ENCODE measurements around the gene BICD1. TPM values are rescaled to one million over a fixed set of nuclear protein-coding genes. Genes with fewer than 3 reads are reported as not detected.

The BICD1 gene
- total and polyA plus RNA-seq, 2 donors (not counting 3 experiments of a cell fraction or from before 2014, with no cell fraction given): 12.2 to 51.0 TPM

DNA sequence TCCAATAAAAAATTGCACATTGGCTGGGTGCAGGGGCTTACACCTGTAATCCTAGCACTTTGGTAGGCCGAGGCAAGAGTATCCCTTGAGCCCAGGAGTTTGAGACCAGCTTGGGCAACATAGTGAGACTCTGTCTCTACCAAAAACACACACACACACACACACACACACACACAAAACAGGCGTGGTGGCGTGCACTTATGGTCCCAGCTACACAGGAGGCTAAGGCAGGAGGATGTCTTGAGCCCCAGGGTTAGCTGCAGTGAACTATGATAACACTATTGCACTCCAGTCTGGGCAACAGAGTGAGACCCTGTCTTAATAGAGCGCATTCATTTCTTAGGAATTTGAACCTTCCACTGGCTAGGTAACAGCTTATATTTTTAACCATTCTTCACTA, 42.9 kb upstream of the BICD1 start:
- dilution Hi-C loops (cut with MboI; ENCODE audit: extremely low pct_ligation_motif_present, low sequenced_read_pairs): no loop called here
- TF ChIP-seq JUN (IDR thresholded peaks at IDR 0.05; ENCODE audit: borderline replicate concordance, insufficient read depth, insufficient read length, low read depth) (no peak), FOS (IDR thresholded peaks at IDR 0.05; ENCODE audit: borderline replicate concordance, insufficient read depth, low read length) (no peak), GATA2 (IDR thresholded peaks at IDR 0.05; ENCODE audit: insufficient read depth, insufficient read length, low read depth, low read length) (no peak), POLR2A (IDR thresholded peaks at IDR 0.05; ENCODE audit: low read depth, low read length) (no peak), EZH2 (IDR thresholded peaks at IDR 0.05; ENCODE audit: borderline replicate concordance, low read depth, low read length, severe bottlenecking) (no peak), MYC (IDR thresholded peaks at IDR 0.05; ENCODE audit: low read depth, low read length) (no peak), POLR2AphosphoS5 (IDR thresholded peaks at IDR 0.05; ENCODE audit: insufficient read depth, low read depth, low read length) (no peak)
- H3K79me2 ChIP-seq (ENCODE audit: control insufficient read depth, insufficient read depth, low read length): no peaks in the 10 kb centered on the region
- no peak overlapping the region for H3K9ac ChIP-seq (replicated peaks; ENCODE audit: extremely low read depth, insufficient read depth, low read length)
- no peaks in the 10 kb centered on the region for H3K9me3 ChIP-seq (replicated peaks; ENCODE audit: control insufficient read depth, insufficient read depth, low read length)
- FAIRE-seq (no peak), DNase-seq (ENCODE audit: low read depth, low spot score) (no peak)
- ChIA-PET POLR2A (no interaction called here), CTCF (interaction anchor here (1.8 to 4.6 kb wide), 3 partner anchors 42 to 410 kb away, joined by 8 to 90 read pairs (median 11); partner anchors contain the start of gene BICD1)
- peaks cover 4% of the 10 kb centered on the region for H3K4me1 ChIP-seq (ENCODE audit: control insufficient read depth, extremely low read depth, insufficient read depth, low read length)
- H3K9me1 ChIP-seq (replicated peaks; ENCODE audit: control insufficient read depth, extremely low read depth, insufficient read depth, low read length): no peaks in the 10 kb centered on the region
- intact Hi-C loops (cut with micrococcal nuclease): no loop called here
- H3K27me3 ChIP-seq (ENCODE audit: control insufficient read depth in 2 of 2, insufficient read depth in 2 of 2, low read length in 2 of 2): peaks cover 0 to 2% of the 10 kb centered on the region in 2 experiments
- no peaks in the 10 kb centered on the region for H3K36me3 ChIP-seq (ENCODE audit: control insufficient read depth in 2 of 2, extremely low read depth in 1 of 2, insufficient read depth in 2 of 2, low read length in 2 of 2)
- no TSS peak for BruUV-seq (replicated peaks)
- H3K27ac ChIP-seq (ENCODE audit: insufficient read depth, low read depth, low read length): no peak overlapping the region
- H3K4me2 ChIP-seq (ENCODE audit: insufficient read depth, low read length): no peak overlapping the region
- H4K20me1 ChIP-seq (replicated peaks; ENCODE audit: control insufficient read depth, extremely low read depth, insufficient read depth, low read length): no peaks in the 10 kb centered on the region
- H2AFZ ChIP-seq (ENCODE audit: low read depth, low read length): no peak overlapping the region
- no peak overlapping the region for H3K4me3 ChIP-seq (replicated peaks in 1 of 3; ENCODE audit: insufficient read depth in 1 of 3, low read depth in 1 of 3, low read length in 3 of 3)

DNA sequence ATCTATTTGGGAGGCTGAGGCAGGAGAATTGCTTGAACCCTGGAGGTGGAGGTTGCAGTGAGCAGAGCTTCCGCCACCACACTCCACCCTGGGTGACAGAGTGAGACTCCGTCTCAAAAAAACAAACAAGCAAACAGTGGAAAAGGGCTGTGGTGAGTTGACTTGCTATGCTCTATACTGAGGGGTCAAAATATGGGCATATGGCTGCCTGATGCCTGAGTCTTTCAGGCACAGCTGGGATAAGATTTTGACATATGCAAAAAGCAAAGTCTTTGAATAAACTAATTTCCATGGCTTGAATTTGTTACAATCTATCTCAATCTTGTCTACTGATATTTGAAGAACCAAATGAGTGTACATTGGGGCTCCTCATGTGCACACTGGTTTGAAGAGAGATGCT, 40.4 kb upstream of the BICD1 start:
- H3K9ac ChIP-seq (replicated peaks; ENCODE audit: extremely low read depth, insufficient read depth, low read length): no peak overlapping the region
- H3K27me3 ChIP-seq (ENCODE audit: control insufficient read depth in 2 of 2, insufficient read depth in 2 of 2, low read length in 2 of 2): peaks cover 0 to 2% of the 10 kb centered on the region in 2 experiments
- intact Hi-C loops (cut with micrococcal nuclease): no loop called here
- ChIA-PET POLR2A (no interaction called here), CTCF (interaction anchor here (0.6 kb wide), 1 partner anchor 33 kb away, joined by 3 read pairs; no protein-coding TSS in a partner anchor)
- no peak overlapping the region for H3K4me2 ChIP-seq (ENCODE audit: insufficient read depth, low read length)
- BruUV-seq (replicated peaks): no TSS peak
- H4K20me1 ChIP-seq (replicated peaks; ENCODE audit: control insufficient read depth, extremely low read depth, insufficient read depth, low read length): no peaks in the 10 kb centered on the region
- dilution Hi-C loops (cut with MboI; ENCODE audit: extremely low pct_ligation_motif_present, low sequenced_read_pairs): no loop called here
- no peak overlapping the region for H3K27ac ChIP-seq (ENCODE audit: insufficient read depth, low read depth, low read length)
- no peak overlapping the region for H3K4me3 ChIP-seq (replicated peaks in 1 of 3; ENCODE audit: insufficient read depth in 1 of 3, low read depth in 1 of 3, low read length in 3 of 3)
- H3K79me2 ChIP-seq (ENCODE audit: control insufficient read depth, insufficient read depth, low read length): no peaks in the 10 kb centered on the region
- no peaks in the 10 kb centered on the region for H3K36me3 ChIP-seq (ENCODE audit: control insufficient read depth in 2 of 2, extremely low read depth in 1 of 2, insufficient read depth in 2 of 2, low read length in 2 of 2)
- no peaks in the 10 kb centered on the region for H3K9me3 ChIP-seq (replicated peaks; ENCODE audit: control insufficient read depth, insufficient read depth, low read length)
- FAIRE-seq: no peak
- no peaks in the 10 kb centered on the region for H3K9me1 ChIP-seq (replicated peaks; ENCODE audit: control insufficient read depth, extremely low read depth, insufficient read depth, low read length)
- no peak overlapping the region for H2AFZ ChIP-seq (ENCODE audit: low read depth, low read length)
- peaks cover 12% of the 10 kb centered on the region for H3K4me1 ChIP-seq (ENCODE audit: control insufficient read depth, extremely low read depth, insufficient read depth, low read length)
- no peak for DNase-seq (ENCODE audit: low read depth, low spot score)
- TF ChIP-seq GATA2 (IDR thresholded peaks at IDR 0.05; ENCODE audit: insufficient read depth, insufficient read length, low read depth, low read length) (no peak), MYC (IDR thresholded peaks at IDR 0.05; ENCODE audit: low read depth, low read length) (no peak), EZH2 (IDR thresholded peaks at IDR 0.05; ENCODE audit: borderline replicate concordance, low read depth, low read length, severe bottlenecking) (no peak)
- TF ChIP-seq, protein P1, sequence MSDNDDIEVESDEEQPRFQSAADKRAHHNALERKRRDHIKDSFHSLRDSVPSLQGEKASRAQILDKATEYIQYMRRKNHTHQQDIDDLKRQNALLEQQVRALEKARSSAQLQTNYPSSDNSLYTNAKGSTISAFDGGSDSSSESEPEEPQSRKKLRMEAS (IDR thresholded peaks at IDR 0.05; ENCODE audit: insufficient read depth, insufficient read length): no peak
- TF ChIP-seq, protein P2, sequence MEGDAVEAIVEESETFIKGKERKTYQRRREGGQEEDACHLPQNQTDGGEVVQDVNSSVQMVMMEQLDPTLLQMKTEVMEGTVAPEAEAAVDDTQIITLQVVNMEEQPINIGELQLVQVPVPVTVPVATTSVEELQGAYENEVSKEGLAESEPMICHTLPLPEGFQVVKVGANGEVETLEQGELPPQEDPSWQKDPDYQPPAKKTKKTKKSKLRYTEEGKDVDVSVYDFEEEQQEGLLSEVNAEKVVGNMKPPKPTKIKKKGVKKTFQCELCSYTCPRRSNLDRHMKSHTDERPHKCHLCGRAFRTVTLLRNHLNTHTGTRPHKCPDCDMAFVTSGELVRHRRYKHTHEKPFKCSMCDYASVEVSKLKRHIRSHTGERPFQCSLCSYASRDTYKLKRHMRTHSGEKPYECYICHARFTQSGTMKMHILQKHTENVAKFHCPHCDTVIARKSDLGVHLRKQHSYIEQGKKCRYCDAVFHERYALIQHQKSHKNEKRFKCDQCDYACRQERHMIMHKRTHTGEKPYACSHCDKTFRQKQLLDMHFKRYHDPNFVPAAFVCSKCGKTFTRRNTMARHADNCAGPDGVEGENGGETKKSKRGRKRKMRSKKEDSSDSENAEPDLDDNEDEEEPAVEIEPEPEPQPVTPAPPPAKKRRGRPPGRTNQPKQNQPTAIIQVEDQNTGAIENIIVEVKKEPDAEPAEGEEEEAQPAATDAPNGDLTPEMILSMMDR (IDR thresholded peaks at IDR 0.05; ENCODE audit: extremely low read depth in 1 of 2, insufficient read depth in 1 of 2, low read depth in 1 of 2, low read length in 2 of 2): no peak
